Measurements from ENCODE around the gene TBC1D8. TPM values are rescaled to one million over a fixed set of nuclear protein-coding genes. Genes with fewer than 3 reads are reported as not detected.

The TBC1D8 gene
- total RNA-seq: 0.30 and 0.32 TPM in 2 replicates

DNA sequence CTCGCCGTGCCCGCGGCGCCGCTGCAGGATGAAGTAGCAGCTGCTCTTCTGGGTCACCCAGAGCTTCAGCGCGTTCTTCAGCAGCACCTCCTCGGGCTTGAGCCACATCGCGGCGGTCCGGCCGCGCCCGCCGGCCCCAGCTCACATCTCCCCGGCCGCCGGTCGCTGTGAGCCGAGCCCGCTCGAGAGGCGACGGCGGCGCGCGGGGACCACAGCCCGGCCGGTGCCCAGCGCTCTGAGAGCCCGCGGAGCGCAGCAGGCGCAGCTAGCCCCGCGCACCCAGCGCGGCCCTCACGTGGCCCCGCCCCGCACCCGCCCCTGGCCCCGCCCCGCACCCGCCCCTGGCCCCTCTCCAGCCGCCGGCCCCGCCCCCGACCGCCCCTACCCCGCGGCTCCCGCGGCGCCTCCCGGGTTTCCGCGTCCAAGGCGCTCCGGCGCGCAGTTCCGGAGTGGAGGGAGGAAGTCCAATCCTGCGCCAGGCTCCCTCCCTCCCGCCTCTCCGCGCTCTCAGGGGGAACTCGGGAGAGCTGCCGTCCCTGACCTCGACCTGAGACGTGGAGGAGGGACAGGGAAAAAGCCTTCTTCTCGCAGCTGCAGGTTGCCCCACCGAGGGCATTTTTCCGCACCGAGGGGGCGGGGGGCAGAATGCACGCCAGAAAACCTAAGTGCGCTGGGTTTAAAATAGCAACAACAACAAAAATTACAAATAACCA lies at the start of gene TBC1D8:
Gene TBC1D8, minus strand, starts transcription at position 237 of the 713 bp plus-strand sequence. Its CDS starts 129 bp downstream, at position 108.

DNA sequence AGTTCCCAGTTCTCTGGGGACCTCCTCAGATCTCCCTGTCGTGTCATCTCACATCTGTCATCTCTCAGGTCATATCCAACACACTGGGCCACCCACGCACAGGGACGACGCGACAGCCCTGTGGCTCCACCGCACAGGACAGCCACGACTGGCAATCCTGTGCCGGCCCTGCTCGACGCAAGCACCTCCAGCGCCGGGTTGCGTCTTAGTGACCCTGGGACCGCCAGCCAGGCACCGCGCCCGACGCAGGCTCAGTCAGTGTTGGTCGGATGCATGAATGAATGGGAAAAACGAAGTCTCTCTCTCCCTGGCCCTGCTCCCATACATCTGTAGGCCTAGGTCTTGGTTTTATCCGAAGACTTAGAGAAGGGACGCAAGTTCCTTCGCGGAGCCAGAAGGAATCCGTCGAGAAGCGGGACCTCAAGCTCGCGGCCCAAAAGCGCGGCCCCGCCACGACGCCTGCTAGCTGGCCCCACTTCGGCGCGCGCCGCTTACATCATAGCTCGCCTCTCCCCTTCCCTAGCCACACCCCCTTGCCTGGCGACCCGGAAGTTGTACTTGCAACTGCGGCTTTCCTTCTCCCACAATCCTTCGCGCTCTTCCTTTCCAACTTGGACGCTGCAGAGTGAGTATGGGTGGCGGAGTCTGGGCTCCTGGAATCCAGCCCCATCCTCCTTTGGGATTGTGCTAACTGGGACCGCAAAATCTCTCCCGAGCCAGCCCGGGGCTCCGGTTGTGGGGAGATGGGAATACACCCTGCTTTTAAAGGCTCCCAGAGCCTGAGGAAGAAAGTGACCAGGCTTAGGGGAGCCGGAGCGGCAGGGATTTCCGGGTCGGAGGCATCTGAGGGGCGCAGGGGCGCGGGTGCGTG lies 149.3 kb downstream of the TBC1D8 start, which contains the start of gene RPL31:
Gene RPL31, plus strand, starts transcription at position 599 of the 871 bp plus-strand sequence. CDS start 413 bp downstream, outside the sequence.

Other genes with a start within 250 kb of the TBC1D8 start
- 759 and 1,478 TPM in 2 replicates for gene RPL31, start 149.1 kb downstream of the TBC1D8 start, total RNA-seq
- gene CNOT11, start 101.5 kb upstream of the TBC1D8 start, total RNA-seq: 15.7 and 20.2 TPM in 2 replicates
- 43.0 and 49.9 TPM in 2 replicates for gene RNF149, start 157.3 kb upstream of the TBC1D8 start, total RNA-seq
- 0.30 and 0.46 TPM in 2 replicates for gene CREG2, start 236.1 kb upstream of the TBC1D8 start, total RNA-seq

All from smooth muscle cell of the umbilical artery (primary cell).